GM19372 (cell line): ENCODE results near the gene HPGD.

ENCODE experiments used
- ATAC-seq: cut with Tn5 transposase; IDR thresholded peaks from one replicate; pipeline ENCODE4 v1.9.1; 2021; ENCODE audit warnings: mild to moderate bottlenecking, low read depth, moderate library complexity; ENCODE audit not compliant: unreplicated experiment

The HPGD gene

GRCh38 chr4:174483792-174484191 is 38.5 kb downstream of the HPGD start:
- no peak for ATAC-seq

- ATAC-seq, result no peak
Measured at GRCh38 chr4:174479140-174479539, 43.1 kb downstream of the HPGD start.

- ATAC-seq, result no peak
Measured at GRCh38 chr4:174475528-174475927, 46.8 kb downstream of the HPGD start.

GRCh38 chr4:174474457-174475075 is 47.7 kb downstream of the HPGD start:
- ATAC-seq, result no peak

- no peak for ATAC-seq
Measured at GRCh38 chr4:174467107-174467506, 55.2 kb downstream of the HPGD start.

- ATAC-seq, result no peak
Measured at GRCh38 chr4:174464949-174465348, 57.3 kb downstream of the HPGD start.

GRCh38 chr4:174461466-174462106 is 60.7 kb downstream of the HPGD start:
- ATAC-seq, result no peak

GRCh38 chr4:174460684-174461083 is 61.6 kb downstream of the HPGD start:
- ATAC-seq, result no peak

GRCh38 chr4:174457468-174457867 is 64.8 kb downstream of the HPGD start:
- ATAC-seq, result no peak

- no peak for ATAC-seq
Measured at GRCh38 chr4:174454815-174455473, 67.3 kb downstream of the HPGD start.

GRCh38 chr4:174451718-174452296 is 70.5 kb downstream of the HPGD start:
- no peak for ATAC-seq

GRCh38 chr4:174450786-174451125 is 71.5 kb downstream of the HPGD start:
- ATAC-seq, result no peak

GRCh38 chr4:174449944-174450785 is 72.1 kb downstream of the HPGD start:
- no peak for ATAC-seq

- ATAC-seq, result no peak
Measured at GRCh38 chr4:174449152-174449551, 73.1 kb downstream of the HPGD start.

GRCh38 chr4:174444390-174444789 is 77.9 kb downstream of the HPGD start:
- ATAC-seq, result no peak
